GM23338 (cell line): ENCODE data around the gene RBM28. TPM values are rescaled to one million over a fixed set of nuclear protein-coding genes. Genes with fewer than 3 reads are reported as not detected.

ENCODE experiments used
- ATAC-seq: fragments of 200-7000 bp; cut with Tn5 transposase; 3 replicates; pipeline ENCODE4 v1.9.1; 2020
- DNase-seq: peaks from one replicate; pipeline ENCODE4 v3.0.0-alpha.2; 2015; ENCODE audit warnings: low spot score
- H2AFZ ChIP-seq: fragments of 200-600 bp; sonication (generic); 2 replicates; pipeline ENCODE4 v1.8.0; 2016; ENCODE audit warnings: antibody characterized with exemption, mild to moderate bottlenecking, moderate library complexity
- H3F3A ChIP-seq: fragments of 200-600 bp; sonication (generic); replicated peaks from 2 replicates; pipeline ENCODE4 v1.8.0; 2017; ENCODE audit warnings: antibody characterized with exemption, mixed run types, low read depth
- H3K27ac ChIP-seq: fragments of 200-600 bp; sonication (generic); 2 replicates; pipeline ENCODE4 v1.6.1; 2016; ENCODE audit warnings: low read depth
- H3K27me3 ChIP-seq: fragments of 200-600 bp; sonication (generic); 2 replicates; pipeline ENCODE4 v1.8.0; 2016; ENCODE audit warnings: mild to moderate bottlenecking, mixed run types, moderate library complexity; ENCODE audit not compliant: insufficient read depth
- H3K36me3 ChIP-seq: fragments of 200-600 bp; sonication (generic); 2 replicates; pipeline ENCODE4 v1.8.0; 2016; ENCODE audit warnings: mild to moderate bottlenecking; ENCODE audit not compliant: insufficient read depth
- H3K4me1 ChIP-seq: fragments of 200-600 bp; sonication (generic); 2 replicates; pipeline ENCODE4 v1.8.0; 2016; ENCODE audit warnings: mild to moderate bottlenecking, moderate library complexity; ENCODE audit not compliant: insufficient read depth
- H3K4me2 ChIP-seq: fragments of 200-600 bp; sonication (generic); 2 replicates; pipeline ENCODE4 v1.7.1; 2017; ENCODE audit warnings: mixed run types
- H3K4me3 ChIP-seq: fragments of 200-600 bp; sonication (generic); 2 replicates; pipeline ENCODE4 v1.6.1; 2016; ENCODE audit warnings: mixed run types
- H3K79me2 ChIP-seq: fragments of 200-600 bp; sonication (generic); replicated peaks from 2 replicates; pipeline ENCODE4 v1.8.0; 2017; ENCODE audit warnings: mild to moderate bottlenecking; ENCODE audit not compliant: insufficient read depth
- H3K9me2 ChIP-seq: fragments of 200-600 bp; sonication (generic); 2 replicates; pipeline ENCODE4 v1.8.0; 2017; ENCODE audit not compliant: insufficient read depth
- H4K20me1 ChIP-seq: fragments of 200-600 bp; sonication (generic); replicated peaks from 2 replicates; pipeline ENCODE4 v1.8.0; 2017; ENCODE audit warnings: mild to moderate bottlenecking; ENCODE audit not compliant: insufficient read depth
- H3K27ac Mint-ChIP-seq: 2 replicates; pipeline ENCODE4 v1.8.0; 2020; ENCODE audit warnings: inconsistent platforms, mild to moderate bottlenecking, moderate library complexity, mixed read lengths
- H3K27me3 Mint-ChIP-seq: 3 replicates; pipeline ENCODE4 v1.8.0; 2022; ENCODE audit warnings: low read depth, mild to moderate bottlenecking, moderate library complexity, mixed read lengths, inconsistent platforms; ENCODE audit not compliant: insufficient read depth, poor library complexity
- H3K36me3 Mint-ChIP-seq: 3 replicates; pipeline ENCODE4 v1.8.0; 2021; ENCODE audit warnings: low read depth, mild to moderate bottlenecking, inconsistent platforms, moderate library complexity, mixed read lengths
- H3K4me1 Mint-ChIP-seq: 3 replicates; pipeline ENCODE4 v1.8.0; 2020; ENCODE audit warnings: mild to moderate bottlenecking, inconsistent platforms, mixed read lengths
- H3K4me3 Mint-ChIP-seq: 3 replicates; pipeline ENCODE4 v1.8.0; 2021; ENCODE audit warnings: moderate library complexity, mild to moderate bottlenecking, inconsistent platforms, mixed read lengths
- H3K9me3 Mint-ChIP-seq: 3 replicates; pipeline ENCODE4 v1.8.0; 2020; ENCODE audit warnings: moderate library complexity, mild to moderate bottlenecking, inconsistent platforms, mixed read lengths
- CREB1 ChIP-seq: fragments of 250-450 bp; sonication (Bioruptor Pico); IDR thresholded peaks from 2 replicates; pipeline ENCODE4 v1.5.0; 2020; ENCODE audit warnings: low read depth, mild to moderate bottlenecking, moderate library complexity
- CTCF ChIP-seq, 2 experiments: fragments of 200-600 bp in 1 of 2; sonication (generic) in 1 of 2; conservative IDR thresholded peaks; 2 replicates each; pipeline versions ENCODE4 v1.5.1 to v1.6.1; 2016 to 2017; ENCODE audit warnings: antibody characterized with exemption in 2 of 2, low read depth in 2 of 2, mild to moderate bottlenecking in 2 of 2, moderate library complexity in 1 of 2
- EZH2phosphoT487 ChIP-seq: fragments of 200-600 bp; sonication (generic); IDR thresholded peaks from one replicate; pipeline ENCODE4 v1.8.1; 2018; ENCODE audit warnings: antibody characterized with exemption; ENCODE audit not compliant: unreplicated experiment
- JUNB ChIP-seq: IDR thresholded peaks from one replicate; pipeline ENCODE4 v1.6.1; 2016; ENCODE audit warnings: antibody characterized with exemption; ENCODE audit not compliant: unreplicated experiment
- POLR2AphosphoS5 ChIP-seq: IDR thresholded peaks from 2 replicates; pipeline ENCODE4 v1.6.1; 2016; ENCODE audit warnings: antibody characterized with exemption, low read depth
- REST ChIP-seq: IDR thresholded peaks from one replicate; pipeline ENCODE4 v1.6.1; 2018; ENCODE audit warnings: antibody characterized with exemption; ENCODE audit not compliant: unreplicated experiment
- ZNF114 ChIP-seq: fragments of 250-450 bp; sonication (Bioruptor Pico); IDR thresholded peaks from 2 replicates; pipeline ENCODE4 v1.5.0; 2020; ENCODE audit warnings: mild to moderate bottlenecking, moderate library complexity
- ZNF331 ChIP-seq: fragments of 250-450 bp; sonication (Bioruptor Pico); IDR thresholded peaks from 2 replicates; pipeline ENCODE4 v1.5.0; 2020; ENCODE audit warnings: low read depth, mild to moderate bottlenecking, moderate library complexity
- polyA plus RNA-seq: library from polyadenylated mRNA; unstranded; fragments of >200 nt; fragmentation: Nextera tagmentation; extraction: Ambion mirVana; gene quantifications from 2 replicates; pipeline ENCODE4 v1.2.1, GENCODE V29; 2016
- total RNA-seq: library from RNA; depleted of rRNA; stranded (reverse); fragments of >200 nt; shearing (Covaris generic); gene quantifications from 2 replicates; pipeline ENCODE4 v1.2.3, GENCODE V29; 2014
- TF ChIP-seq, protein P1 (sequence below): IDR thresholded peaks from 2 replicates; pipeline ENCODE4 v1.6.1; 2016; ENCODE audit warnings: antibody characterized with exemption

The RBM28 gene
- total and polyA plus RNA-seq, 2 experiments from 2014 or later = 24.3 to 87.5 TPM

- TF ChIP-seq CTCF (conservative IDR thresholded peaks at IDR 0.05; ENCODE audit: low read depth in 2 of 2) = no peak
- no peak for TF ChIP-seq ZNF331
Measured at GRCh38 chr7:128263420-128263819, 80.3 kb downstream of the RBM28 start (continued).

DNA sequence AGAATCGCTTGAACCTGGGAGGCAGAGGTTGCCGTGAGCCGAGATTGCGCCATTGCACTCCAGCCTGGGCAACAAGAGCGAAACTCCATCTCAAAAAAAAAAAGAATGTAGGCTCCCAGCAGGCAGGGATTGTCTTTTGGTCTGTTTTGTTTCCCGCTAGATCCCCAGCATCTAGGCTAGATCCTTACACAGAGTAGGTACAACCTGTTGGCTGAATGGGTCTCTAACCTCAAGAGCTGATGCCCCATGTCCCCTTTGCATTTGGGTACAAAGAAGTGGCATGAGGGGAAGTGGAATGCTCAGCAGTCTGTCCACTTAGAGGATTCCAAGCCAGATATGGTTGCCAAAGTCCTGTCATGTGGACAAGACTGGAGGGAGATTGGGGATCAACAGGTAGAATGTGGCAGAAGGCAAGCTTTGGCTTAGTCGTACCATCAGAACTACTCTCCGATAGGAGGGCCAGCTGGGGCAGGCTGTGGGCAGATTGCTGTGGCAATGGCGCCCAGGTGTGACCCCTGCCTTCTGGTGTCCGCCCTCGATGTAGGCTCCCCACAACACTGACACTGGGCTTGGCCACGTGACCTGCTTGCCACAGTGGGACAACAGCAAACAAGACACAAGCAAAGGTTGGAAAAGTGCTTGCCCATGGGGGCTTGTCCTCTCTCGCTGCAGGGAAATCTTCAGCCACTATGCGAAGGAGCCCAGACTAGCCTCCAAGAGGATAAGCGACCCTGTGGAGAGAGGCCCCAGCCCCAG is 81.3 kb downstream of the RBM28 start:
- no peak overlapping the region for H3K4me3 ChIP-seq
- Mint-ChIP-seq H3K27ac (no peak overlapping the region), H3K27me3 (peaks cover 29% of the 10 kb centered on the region), H3K36me3 (no peaks in the 10 kb centered on the region), H3K4me1 (peaks cover 49% of the 10 kb centered on the region), H3K9me3 (no peaks in the 10 kb centered on the region), H3K4me3 (no peak overlapping the region)
- ATAC-seq (no peak), DNase-seq (no peak)
- no peak overlapping the region for H2AFZ ChIP-seq
- H3K4me1 ChIP-seq = peaks cover 36% of the 10 kb centered on the region
- H3K36me3 ChIP-seq = no peaks in the 10 kb centered on the region
- H3K27ac ChIP-seq = no peak overlapping the region
- no peaks in the 10 kb centered on the region for H3K27me3 ChIP-seq
- H4K20me1 ChIP-seq = no peaks in the 10 kb centered on the region
- no peaks in the 10 kb centered on the region for H3K79me2 ChIP-seq
- H3K9me2 ChIP-seq = no peaks in the 10 kb centered on the region
- no peak overlapping the region for H3K4me2 ChIP-seq
- TF ChIP-seq ZNF114 (CRISPR knock-in tag) (no peak), CREB1 (CRISPR knock-in tag) (no peak), JUNB (no peak), POLR2AphosphoS5 (no peak), CTCF (conservative IDR thresholded peaks at IDR 0.05; ENCODE audit: low read depth in 2 of 2) (no peak), EZH2phosphoT487 (no peak)
- no peaks in the 10 kb centered on the region for H3F3A ChIP-seq

DNA sequence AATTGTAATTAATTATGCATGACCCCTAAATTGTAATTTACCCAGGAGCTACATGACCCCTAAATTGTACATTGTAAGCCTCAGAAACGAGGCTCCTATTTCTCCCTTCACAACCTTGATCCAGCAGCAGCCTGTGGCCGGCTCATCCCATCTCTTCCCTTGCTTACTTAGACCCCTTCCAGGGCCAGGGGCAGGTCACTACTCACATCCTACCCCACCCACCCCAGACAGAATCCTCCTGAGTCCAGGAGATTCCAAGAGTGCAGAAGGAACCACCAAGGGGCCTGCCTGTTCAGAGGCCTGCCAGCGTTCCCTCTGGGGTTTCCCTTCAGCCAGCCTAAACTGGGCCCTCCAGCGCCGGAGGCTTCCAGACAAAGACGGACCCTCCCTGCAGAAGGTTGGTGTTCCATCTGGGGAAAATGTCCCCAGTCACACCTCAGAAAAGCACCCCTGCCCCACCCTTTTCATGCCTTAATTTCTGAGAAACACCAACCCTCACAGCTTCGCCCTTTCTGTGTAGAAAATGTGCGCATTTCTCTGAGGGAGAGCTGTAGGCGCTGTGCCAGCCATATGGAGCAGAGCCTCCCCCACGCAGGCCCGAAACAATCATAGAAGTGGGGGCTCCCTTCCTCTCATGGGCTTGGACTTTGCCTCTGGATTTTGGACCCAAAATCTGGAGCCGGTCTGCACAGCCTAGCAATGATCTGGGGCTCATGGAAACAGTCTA is 83.5 kb downstream of the RBM28 start:
- peaks cover 30% of the 10 kb centered on the region for H3K4me1 Mint-ChIP-seq
- peak overlapping the region; percentile 35; the same call in 1 of the 2 replicates for H3K27ac Mint-ChIP-seq
- H3K9me2 ChIP-seq = no peaks in the 10 kb centered on the region
- TF ChIP-seq ZNF331 (no peak), REST (no peak), CTCF (conservative IDR thresholded peaks at IDR 0.05; ENCODE audit: low read depth in 2 of 2) (no peak), CREB1 (CRISPR knock-in tag) (no peak)
- TF ChIP-seq, protein P1, sequence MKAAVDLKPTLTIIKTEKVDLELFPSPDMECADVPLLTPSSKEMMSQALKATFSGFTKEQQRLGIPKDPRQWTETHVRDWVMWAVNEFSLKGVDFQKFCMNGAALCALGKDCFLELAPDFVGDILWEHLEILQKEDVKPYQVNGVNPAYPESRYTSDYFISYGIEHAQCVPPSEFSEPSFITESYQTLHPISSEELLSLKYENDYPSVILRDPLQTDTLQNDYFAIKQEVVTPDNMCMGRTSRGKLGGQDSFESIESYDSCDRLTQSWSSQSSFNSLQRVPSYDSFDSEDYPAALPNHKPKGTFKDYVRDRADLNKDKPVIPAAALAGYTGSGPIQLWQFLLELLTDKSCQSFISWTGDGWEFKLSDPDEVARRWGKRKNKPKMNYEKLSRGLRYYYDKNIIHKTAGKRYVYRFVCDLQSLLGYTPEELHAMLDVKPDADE = no peak

More for the DNA sequence above, 83.5 kb downstream of the RBM28 start:
- Mint-ChIP-seq H3K27me3 (peaks cover 24% of the 10 kb centered on the region), H3K9me3 (no peaks in the 10 kb centered on the region), H3K4me3 (no peak overlapping the region), H3K36me3 (no peaks in the 10 kb centered on the region)
- Histone ChIP-seq H3K4me1 (peaks cover 16% of the 10 kb centered on the region), H3K4me3 (no peak overlapping the region), H3F3A (no peaks in the 10 kb centered on the region), H3K27me3 (no peaks in the 10 kb centered on the region), H2AFZ (peak overlapping the region; percentile 66; the same call in 1 of the 2 replicates), H4K20me1 (no peaks in the 10 kb centered on the region), H3K27ac (no peak overlapping the region), H3K4me2 (peak overlapping the region; percentile 64), H3K79me2 (no peaks in the 10 kb centered on the region), H3K36me3 (no peaks in the 10 kb centered on the region)
- no peak for DNase-seq
- ATAC-seq = peak; percentile 18
